ENCODE measurements around the gene RCAN1.
A peak's percentile ranks its signal among the peaks of the same experiment; 100 is the strongest.

The RCAN1 gene

DNA sequence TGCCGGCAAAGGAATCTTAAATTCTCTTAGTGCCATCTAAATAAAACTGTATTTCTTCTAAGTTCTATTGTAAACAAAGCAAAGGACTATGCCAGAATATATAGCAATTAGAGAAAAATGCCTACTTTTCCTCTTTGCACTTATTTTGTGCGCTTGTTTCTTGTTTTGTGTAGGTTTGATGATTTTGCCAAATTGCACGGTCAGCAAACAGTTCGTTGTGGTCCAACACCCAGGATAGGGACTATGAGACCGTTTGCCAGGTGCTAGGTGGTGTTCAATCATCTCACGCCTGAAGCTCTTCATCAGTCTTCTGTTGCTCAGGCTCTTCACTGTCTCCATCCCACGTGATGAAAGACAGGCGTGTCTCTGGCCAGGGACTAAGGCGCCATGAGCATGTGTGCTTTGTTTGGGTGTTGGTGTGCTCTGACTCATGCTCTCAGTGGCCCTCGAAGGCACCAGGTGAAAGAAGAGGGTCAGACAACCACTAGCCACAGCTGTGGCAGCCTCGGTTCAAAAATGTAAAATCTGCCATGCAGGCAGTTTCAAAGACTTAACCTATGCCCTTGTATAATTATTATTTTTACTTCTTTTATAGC is 66.0 kb downstream of the RCAN1 start:
- no peak for DNase-seq (ENCODE audit: insufficient read length, low spot score)
- FAIRE-seq: no peak

DNA sequence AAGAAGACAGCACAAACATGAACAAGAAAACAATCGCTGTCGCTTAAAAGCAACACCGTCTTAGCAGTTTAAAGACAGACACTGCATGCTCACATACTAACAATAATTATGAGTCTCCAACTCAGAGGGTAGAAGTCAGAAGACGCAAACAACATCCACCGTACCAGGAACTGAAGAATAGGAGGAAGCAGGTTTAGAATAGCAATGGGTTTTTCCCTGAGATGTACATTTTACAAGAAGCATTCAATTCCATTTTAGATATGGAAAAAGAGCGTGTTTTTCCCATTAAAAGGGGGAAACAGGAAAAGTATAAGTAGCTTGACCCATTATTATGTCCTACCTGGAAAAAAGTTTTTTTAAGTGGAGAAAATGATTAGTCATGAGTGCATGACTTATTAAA is 68.4 kb downstream of the RCAN1 start:
- DNase-seq (ENCODE audit: insufficient read length, low spot score) (no peak), FAIRE-seq (no peak)

DNA sequence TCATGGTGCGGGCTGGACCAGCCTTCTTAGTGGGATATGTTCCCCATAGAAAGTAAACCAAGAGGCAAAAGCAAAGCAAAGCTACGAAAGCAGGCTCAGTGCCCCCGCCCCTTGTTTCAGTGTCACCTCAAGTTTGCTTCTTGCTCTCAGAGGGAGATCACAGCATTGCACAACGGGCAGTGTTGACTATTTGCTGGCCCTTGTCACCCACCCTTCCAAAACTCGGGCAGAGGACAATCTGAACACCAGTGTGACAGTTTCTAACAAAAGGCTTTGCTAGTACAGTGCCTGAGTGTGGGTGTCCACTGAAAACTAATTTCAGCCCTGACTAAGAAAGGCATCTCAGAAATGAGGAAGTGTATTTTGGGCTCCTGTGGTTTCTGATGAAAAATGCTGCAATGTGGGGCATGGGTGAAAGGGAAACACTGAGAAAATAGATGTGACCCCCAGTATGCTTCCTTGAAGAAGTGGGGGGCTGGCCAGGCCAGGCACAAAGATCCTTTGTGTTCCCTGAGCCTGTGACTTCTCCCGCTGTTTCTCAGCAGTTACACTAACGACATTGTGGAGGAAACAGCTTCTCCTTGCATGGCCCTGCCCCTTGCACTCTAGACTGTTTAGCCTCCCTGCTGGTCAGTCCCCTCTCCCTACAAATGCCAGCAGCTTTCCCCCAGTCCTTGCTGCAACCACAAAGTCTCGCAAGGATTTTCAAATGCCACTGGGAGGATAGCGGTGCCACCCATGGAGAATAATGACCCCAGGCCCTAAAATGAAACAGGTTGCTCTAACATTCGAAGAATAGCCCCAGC is 69.6 kb downstream of the RCAN1 start:
- peak; percentile 51 for DNase-seq (ENCODE audit: insufficient read length, low spot score)
- no peak for FAIRE-seq

DNA sequence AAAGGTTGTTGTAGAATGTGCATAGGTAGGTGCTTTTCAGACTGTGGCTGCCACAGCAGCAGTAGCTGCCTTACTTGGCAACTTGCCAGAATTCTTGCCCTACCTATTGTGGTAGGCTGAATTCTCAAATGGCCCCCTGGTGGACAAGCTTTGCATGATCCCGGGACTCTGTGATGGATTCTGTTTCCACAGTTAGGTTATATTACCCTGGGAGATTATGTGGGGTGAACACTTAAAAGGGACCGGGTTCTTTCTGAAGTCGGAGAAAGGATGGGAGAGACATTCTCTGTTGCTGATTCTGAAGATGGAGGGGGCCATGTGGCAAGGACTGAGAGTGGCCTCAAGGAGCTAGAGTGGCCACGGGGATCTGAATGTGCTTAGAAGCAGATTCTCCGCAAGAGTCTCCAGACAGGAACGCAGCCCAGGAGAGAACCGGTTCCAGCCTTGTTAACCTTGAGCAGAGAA is 70.8 kb downstream of the RCAN1 start:
- peak; percentile 44 for DNase-seq (ENCODE audit: insufficient read length, low spot score)
- FAIRE-seq: no peak

DNA sequence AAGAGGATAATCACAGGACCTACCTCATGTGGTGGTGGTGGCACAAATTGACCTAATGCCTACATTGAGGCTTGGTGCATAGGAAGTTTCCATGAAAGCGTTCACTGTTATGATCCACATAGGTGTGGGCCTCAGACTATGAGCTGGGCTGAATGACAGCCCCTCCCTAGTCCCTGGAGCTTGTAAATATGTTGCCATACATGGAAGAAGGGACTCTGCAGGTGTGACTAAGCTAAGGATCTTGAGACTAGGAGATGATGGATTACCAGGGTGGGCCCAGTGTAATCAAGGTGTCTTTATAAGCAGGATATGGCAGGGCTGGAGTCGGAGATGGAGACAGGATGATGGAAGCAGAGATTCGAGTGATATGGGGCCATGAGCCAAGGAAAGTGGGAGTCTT is 71.9 kb downstream of the RCAN1 start:
- no peak for FAIRE-seq

DNA sequence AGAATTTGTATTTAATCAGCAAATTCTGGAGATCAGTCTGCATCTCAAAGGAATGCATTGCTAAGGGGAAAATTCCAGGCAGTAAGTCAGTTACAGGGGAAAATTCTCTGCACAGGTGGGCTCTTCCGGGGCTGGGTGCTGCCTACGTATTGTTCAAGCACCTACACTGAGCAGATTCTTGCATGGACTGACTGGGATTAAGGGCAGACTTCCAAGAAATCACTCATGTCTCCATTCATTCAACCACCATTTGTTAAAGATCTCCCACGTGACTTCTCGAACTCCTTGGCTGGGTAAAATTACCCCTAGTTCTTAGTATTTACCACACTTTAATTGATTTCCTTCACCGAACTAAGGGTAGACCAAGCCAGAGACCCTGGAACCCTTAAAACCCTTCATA is 74.7 kb downstream of the RCAN1 start:
- FAIRE-seq: no peak

More for the DNA sequence above, 71.9 kb downstream of the RCAN1 start:
- no peak for DNase-seq (ENCODE audit: insufficient read length, low spot score)

DNA sequence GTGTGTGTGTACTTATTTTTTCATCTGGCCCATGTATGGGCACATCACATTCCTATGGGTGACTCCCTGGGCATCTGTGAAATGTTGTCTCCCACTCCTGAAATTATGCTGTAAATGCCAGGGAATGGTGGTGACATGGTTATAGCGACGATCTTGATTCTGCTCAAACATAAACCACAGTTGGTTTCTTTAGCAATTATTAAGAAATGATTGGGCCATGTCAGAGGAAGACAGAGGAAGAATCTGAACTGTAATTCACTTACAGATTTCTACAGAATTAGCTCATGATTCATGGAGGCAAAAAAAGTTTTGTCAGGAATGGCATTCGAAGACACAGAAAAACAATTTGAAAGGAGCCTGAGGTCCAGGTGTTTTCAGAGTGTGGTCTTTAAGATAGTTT is 77.1 kb downstream of the RCAN1 start:
- FAIRE-seq: no peak
- DNase-seq (ENCODE audit: insufficient read length, low spot score): no peak

More for the DNA sequence above, 74.7 kb downstream of the RCAN1 start:
- no peak for DNase-seq (ENCODE audit: insufficient read length, low spot score)

DNA sequence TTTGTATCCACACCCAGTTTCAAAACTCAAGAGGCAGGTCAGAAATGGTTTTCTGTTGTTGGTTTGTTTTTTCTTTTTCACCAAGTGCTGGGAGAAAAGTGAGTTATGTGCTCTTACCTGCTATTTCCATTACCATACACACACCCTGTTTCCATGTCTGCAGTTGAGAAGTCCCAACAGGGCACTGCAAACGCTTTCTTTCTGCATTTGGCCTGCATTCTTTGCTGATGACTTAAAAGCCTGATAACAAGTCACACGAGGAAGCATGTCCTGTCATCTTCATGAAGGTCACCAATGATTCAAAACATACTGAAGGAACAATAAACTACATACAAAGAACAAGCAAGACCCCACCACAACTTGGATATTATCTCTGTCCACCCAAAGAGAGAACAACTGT is 78.1 kb downstream of the RCAN1 start:
- DNase-seq (ENCODE audit: insufficient read length, low spot score) (no peak), FAIRE-seq (peak; percentile 9)

DNA sequence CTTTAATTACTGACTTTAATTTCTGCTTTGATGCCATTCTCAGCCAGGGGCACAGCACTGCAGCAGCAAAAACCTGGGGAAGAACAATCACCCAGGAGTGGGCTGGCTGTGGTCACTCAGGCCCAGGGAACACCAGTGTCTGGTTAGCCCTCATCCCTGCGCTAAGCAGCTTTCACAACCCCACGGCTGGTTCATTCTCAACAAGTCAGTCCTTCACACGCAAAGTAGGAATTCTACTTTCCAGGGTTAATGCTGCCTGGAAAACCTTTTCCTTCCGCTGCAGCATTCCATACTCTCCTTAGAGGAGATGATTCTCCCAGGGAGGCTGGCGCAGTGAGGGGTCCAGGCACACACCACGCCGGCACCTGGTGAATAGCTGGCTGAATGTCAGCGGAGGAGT is 78.6 kb downstream of the RCAN1 start:
- FAIRE-seq: no peak
- DNase-seq (ENCODE audit: insufficient read length, low spot score): no peak

DNA sequence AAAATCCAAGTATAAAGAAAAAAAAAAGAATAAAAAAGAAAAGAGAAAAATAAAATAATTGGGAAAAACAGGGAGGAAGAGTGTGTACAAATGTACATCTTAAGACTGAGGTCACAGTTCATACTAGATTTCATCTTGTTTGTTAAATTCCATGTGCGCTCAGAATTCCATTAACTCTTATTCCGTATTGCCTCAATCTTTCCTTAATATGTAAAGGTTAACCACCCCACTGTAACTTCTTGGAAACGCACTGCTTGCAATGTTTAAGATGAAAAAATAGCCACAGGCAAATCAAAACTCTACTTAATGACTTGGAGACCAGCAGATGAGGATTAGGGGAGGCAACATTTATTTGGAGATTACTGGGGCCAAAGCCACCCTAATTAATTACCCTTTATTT is 79.0 kb downstream of the RCAN1 start:
- DNase-seq (ENCODE audit: insufficient read length, low spot score) (no peak), FAIRE-seq (no peak)

DNA sequence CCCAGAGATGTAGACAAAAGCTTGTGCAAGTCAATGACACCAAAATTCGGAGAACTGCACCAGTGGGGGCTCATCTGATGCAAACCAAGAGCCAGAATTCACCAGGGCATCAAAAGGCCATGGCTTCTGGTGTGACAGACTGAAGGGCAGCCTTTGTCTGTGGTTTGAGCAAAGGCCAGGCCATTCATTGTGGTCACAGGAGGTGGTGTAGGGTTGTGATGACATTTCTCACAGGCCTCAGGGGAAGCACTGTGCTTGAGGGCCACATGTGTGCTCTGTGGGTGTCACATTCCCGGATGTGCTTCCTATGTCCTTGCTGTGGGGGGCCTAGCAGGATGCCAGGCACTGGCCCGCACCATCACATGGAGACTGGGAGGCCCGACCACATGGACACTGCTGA is 80.4 kb downstream of the RCAN1 start:
- DNase-seq (ENCODE audit: insufficient read length, low spot score): no peak
- FAIRE-seq: no peak

DNA sequence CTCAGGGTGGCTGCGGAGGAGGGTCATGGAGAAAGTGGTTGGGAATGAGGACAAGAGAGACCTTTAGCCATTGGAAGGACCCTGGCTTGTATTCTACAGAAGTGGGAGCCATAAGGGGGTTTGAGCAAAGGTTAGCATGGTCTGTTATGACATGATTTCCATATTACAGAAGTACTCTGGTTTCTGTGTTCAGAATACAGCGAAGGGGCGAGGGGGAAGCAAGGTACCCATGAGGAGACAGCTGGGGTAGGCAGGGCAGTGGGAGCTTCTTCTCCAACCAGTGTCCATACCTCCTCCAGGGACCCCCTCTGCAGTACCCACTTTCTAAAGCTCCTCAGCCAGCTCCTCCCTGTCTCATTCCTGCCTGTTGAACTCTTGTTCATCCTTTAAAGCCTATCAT is 81.0 kb downstream of the RCAN1 start:
- DNase-seq (ENCODE audit: insufficient read length, low spot score) (no peak), FAIRE-seq (no peak)

DNA sequence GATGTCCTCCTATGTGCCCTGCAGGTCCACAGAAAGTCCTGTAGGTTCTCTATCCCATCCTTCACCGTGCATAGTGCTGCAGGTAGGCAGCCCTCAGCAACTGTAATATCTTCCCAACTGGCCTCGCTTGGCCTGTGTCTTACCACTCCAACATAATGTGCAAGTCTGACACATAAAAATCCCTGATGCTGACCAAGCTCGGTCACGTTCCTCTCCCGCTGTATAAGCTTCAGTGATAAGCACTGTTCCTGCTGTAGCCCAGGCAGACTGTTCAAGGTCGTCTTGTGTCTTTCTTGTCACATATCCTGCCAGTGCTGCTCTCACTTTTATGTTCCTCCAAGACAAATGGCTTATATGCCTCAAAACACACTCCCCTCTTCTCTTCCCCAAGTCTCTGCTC is 83.5 kb downstream of the RCAN1 start:
- FAIRE-seq: no peak

DNA sequence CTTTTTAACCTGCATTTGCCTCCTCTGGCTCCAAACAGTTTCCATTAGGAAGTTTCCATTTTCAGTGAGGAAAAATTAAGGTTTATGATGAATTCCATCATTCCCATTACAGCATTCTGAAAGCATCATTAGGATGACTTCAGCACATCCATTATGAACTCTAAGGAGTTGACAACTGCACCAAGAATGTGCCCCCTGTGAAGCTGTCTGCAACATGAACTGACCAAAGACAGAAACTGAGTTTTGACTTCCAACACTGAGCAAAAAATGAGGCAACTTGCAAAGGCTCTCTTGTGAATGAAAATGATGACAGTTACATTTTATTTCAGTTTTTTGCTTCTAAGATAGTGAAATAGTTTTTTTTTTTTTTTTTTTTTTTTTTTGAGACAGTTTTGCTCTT is 84.7 kb downstream of the RCAN1 start:
- DNase-seq (ENCODE audit: insufficient read length, low spot score) (no peak), FAIRE-seq (no peak)

More for the DNA sequence above, 83.5 kb downstream of the RCAN1 start:
- no peak for DNase-seq (ENCODE audit: insufficient read length, low spot score)

DNA sequence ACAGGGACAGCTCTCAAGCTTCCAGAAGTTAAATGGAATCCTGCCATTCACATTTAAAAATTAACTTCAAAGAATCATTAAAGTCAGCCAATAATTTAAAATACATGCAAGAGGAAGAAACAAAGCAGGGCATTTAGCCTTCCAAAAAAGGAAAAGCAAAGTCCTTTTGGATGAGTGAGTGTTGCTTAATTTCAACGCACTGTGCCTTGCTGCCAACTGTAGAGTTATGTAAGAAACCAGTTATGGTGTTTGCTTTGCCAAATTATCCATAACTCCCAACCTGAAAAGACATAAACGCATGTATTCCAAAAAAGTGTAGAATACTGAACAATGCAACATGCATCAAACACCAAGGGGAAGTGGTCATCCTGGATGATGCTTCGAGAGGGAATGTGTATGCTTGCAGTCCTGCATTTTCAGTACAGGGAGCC is 86.8 kb downstream of the RCAN1 start:
- DNase-seq (ENCODE audit: insufficient read length, low spot score): no peak

DNA sequence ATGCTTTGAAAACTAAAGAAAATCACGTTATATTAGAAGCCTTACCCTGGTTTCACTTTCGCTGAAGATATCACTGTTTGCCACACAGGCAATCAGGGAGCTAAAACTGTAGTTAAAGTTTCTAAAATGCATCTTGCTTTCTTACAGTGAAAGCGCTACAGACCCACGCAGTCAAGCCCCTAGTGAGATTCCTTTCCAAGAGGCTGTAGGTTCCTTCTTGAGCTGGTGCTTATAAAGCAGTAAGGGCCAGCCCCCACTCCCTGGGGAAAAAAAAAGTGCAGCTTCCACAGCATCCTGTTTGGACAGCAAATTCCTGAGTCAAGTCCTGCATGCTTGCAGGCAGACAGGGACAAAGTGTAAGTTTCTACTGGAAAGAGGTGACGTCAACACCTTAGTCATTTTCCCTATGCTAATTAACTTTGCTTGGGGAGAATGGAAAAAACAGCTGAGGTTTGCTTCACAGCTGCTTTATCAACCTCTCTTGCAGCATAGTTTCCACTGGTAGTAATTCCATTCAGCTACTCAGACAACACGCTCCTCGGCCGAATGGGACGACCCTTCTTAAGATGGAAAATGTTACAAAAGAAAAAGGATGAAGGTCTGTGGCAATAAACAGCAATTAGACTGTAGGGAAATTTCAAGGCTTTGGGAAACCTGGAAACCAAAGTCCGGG is 88.2 kb downstream of the RCAN1 start:
- DNase-seq (ENCODE audit: insufficient read length, low spot score) (peak; percentile 94), FAIRE-seq (no peak)

More for the DNA sequence above, 86.8 kb downstream of the RCAN1 start:
- no peak for FAIRE-seq

DNA sequence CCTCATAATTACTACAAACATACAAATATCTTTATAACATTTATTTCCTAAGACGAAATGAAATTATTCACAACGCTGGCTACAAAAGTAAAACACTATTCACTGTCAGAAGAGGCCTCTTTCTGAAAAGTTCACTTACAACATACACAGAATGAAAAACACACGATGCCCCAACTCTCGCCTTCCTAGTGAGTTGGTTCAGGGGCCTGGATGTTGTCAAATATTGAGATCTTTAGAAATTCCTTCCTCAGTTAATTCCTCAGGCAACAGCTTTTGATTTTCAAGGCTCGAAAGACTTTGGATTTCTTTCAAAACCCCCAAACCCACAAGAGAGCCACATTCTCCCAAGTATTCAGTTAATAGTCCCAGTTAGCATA is 88.7 kb downstream of the RCAN1 start:
- DNase-seq (ENCODE audit: insufficient read length, low spot score): no peak
- FAIRE-seq: no peak

DNA sequence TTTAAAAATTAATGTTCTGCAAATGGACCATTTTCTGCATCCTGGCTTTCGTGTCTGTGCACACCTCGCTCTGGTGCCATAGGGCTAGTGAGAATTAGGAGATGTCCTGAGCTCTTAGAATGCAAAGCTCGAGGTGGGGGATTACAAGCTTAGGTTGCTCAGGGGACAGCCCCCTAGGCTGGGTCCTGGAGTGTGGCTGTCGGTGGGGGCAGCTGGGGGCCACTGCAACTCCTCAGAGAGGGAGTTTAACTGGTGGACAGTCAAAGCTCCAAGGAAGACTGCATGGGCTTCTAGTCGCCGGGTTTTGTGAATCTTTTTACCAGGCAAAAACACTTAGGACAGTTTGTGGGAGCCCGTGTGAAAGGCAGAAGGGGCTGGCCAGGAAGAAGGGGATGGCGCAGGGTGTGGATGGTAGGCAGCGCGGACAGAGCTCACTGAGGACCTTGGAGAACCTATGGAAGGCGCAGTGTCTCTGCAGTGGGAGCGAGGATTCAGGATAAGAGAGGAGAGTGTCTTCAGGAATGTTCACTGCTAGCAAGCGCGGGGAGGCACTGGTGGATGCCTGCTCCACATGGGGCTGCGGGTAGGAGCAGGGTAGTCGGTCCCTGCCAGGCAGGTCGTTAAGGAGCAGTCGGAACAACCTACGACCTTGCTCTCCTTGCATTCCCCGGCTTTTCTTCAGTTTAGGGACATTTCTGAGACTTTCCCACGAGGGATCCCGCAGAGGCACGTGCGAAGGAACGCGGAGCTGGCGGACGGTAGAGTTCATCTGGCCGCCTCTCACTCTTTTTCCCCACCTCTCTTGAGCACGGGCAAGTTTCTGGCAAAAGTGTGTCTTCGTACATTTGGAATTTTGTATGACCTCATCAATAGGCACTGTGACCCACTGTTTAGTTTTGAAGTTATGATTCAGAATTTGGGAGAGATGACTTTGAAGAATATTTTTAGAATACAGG is 90.0 kb downstream of the RCAN1 start:
- no peak for FAIRE-seq

DNA sequence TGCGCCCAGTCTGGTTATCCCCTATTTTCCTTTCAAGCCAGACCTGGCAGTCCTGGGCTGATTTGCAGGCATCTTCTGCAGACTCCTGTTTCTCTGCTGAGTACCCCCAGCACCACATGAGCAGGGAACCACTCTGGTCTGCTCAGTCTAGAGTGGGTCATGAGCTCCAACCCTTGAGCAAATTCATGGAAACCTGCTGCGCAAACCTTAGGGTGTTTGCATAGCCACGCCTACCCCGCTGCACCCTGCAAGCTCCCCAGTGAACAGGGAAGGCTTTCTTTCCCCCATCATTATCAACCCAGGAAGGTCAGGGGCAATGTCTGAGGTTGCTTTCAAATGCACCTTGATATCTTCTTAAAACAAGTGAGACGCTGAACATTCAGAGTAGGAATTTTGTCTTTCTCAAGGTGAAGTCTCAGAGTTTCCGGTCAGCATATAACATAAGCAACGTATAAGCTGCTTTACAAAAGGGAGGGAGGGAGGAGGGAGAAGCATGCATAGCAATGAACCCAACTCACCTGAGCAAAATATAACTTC is 91.8 kb downstream of the RCAN1 start:
- no peak for FAIRE-seq
- DNase-seq (ENCODE audit: insufficient read length, low spot score): no peak

More for the DNA sequence above, 90.0 kb downstream of the RCAN1 start:
- DNase-seq (ENCODE audit: insufficient read length, low spot score): no peak

DNA sequence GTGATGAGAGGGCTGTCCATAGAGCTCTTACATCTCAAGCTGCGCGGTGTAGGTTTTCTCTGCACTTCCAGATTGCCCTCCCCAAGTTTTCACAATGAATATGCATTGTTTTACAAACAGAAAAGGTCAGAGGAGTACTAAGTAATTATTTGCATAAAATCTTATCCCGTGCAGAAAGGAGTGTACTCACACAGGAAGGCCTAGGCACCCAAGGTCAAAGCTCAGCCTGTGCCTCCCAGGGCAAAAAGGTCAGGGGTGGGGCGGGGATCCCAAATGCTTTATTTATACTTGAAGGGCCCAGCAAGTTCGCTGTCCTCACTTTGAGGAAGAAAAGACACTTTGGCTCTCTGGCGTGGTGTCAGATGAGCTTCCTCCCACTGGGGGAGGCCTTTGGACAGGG is 92.6 kb downstream of the RCAN1 start:
- no peak for FAIRE-seq
- DNase-seq (ENCODE audit: insufficient read length, low spot score): no peak
